Putamen (tissue), 1 donor: ENCODE results near the gene PNPLA7.
"Not testable (repeated sequence)": the region's sequence is repeated elsewhere in the genome, so short reads cannot be mapped to it uniquely, and the experiment has no call there.

ENCODE experiments used
- DNase-seq: peaks from one replicate; pipeline ENCODE4 v3.0.0-alpha.2; 2016; ENCODE audit warnings: low spot score

The PNPLA7 gene

DNA sequence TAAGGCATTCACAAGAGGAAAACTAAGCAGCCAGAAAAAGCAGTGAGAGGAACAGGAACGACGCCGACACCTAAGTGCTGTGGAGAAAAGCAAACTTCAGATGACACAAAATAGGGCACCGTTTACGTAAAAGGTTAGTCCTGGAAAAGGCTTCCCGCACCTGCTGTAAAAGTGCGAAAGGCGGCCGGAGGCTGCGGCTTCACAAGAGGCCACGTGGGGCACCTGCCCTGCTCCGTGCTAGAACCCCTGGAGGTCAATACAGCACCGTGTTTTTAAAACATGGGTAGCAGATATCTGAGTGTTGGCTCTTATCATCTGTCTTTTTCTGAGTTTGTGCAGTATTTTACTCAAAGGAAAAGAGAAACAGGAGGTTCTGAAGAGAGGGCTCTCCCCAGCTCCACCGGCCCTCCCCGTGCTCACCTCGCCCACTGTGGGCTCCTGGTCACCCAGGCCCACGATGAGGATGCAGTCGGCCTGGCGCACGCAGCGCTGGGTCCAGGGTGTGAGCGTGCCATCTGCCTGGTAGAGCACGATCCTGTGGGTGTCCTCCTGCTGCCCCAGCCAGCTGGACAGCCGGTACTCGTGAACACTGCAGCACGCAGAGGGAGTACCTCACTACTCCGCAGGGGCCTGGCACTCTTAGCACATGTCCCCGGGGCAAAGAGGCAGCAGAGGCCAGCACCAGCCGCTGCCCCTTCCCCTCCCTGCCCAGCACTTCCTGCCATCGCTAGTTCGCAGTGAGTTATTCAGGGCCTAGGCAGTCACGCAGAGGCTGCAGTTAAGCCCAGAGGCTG lies 70.1 kb downstream of the PNPLA7 start:
- no peak for DNase-seq

DNA sequence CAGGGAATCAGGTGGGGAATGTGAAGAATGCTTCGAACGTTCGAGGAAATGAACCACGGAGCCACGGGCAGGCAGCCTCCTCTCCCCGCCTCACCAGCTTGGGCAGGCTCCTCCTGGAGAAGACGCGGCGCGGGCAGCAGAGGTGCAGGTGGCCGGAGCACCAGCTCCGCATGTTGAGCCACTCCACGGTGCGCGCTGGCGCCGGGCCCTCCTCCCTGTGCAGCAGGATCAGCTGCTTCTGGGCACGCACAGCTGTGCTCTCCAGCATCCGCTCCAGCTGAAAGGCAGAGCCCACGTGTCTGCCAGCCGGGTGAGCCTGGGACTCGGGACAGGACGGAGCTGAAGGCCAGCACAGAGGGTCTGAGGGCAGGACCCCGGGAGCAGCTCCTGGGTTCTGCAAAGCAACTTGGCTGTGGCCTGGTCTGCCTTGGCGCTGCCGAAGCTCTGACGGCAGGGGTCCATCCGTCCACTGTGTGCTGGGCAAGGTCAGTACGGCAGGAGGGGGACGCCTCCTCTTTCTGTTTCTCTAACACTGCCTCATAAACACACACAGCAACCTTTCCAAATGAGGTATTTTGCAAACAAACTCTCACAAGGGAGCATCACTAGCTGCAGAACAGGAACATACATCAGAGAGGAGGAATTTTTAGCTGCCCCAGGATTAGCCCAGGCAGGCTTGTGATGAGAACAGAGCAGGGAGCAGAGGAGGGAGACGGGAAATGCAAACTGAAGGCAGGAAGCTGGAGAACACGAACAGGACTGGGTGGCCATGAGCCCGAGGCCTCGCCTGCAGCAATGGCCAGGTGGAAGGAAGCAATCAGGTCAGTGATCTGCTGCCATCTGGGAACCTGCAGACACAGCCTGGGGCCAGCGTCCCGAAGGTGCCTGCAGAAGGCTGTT lies 71.0 kb downstream of the PNPLA7 start:
- no peak for DNase-seq

DNA sequence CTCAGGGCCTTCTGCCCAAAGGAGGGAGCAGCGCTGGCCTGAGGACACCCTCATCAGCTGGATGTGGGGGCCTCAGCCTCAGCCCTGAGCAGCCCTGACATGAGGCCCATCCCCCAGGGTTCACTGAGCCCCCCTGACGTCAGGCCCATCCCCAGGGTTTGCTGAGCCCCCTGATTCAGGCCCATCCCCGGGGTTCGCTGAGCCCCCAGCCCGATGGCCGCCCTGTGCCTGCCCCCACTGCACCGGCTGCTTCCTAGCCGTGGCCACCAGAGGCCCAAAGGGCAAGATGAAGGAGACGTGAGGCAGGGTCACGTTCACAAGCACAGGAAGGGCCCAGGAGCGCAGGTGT lies 71.6 kb downstream of the PNPLA7 start:
- no peak for DNase-seq

DNA sequence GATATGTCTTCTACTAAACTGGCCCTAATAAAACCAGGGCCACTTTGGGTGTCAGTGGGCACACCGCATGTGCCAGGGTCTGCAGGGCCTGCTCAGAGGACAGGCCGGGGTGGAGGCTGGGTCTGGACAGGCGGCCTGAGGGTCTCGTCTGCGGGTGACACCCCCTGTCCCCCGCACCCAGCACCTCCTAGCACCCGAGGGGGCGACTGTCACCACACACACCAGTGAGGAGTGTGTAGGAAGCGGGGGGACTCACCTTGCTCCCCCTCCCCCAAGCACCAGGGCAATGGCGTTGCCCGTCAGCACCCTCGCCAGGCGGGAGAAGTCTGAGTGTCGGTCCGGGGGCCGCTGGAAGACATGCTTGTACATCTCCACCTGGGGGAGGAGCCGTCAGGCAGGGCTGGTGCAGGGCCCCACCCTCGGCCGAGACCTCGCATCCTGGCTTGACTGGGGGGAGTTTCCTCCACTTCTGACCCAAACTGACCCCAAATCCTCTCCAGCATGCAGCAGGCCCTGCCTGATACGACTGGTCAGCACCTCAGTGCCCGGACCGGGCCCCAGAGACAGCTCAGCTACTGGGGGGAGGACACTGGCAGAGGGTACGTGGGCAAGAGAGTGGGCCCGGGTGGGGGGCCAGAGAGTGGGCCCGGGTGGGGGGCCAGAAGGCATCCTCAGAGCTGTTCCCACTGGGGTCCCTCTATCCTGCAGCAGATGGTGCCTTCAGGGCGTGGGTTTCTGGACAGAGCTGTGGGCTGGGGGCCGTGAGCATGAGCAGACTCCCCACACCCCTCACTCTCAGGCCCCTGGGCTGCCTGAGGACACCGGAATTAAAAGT lies 72.2 kb downstream of the PNPLA7 start:
- DNase-seq: no peak

DNA sequence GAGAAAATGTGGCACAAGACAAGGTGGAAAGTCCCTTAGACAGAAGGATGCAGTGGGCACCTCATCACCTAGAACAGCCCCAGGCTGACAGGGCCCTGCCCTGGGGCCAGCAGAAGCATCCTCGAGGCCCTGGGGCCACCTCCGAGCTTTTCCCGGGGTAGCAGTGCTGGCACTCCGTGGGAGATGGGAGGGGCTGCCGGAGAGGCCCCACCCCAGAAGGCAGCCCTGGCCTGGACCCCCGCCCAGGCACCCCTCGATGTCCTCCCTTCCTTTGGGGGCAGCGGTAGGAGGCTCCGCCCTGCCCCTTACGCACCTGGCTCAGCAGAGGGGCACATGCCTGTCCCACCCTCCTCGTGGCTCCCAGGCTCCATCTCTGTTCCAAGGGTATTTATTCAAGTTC lies 73.3 kb downstream of the PNPLA7 start:
- no peak for DNase-seq

DNA sequence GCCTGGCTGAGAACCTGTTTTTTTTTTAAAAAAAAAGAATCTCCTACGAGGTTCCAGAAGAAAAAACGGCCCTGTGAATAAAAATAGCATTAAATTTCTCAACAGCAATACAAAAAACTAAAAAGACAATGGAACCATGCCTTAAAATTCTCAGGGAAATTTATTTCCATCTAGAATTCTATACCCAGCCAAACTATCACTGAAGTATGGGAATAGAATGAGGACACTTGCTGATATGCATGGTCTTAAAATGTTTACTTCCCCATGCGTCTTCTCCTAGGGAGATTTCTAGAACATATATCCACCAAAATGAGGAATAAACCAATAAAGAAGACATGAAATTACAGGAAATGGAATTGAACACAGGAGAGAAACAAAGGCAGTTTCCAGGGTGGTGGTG lies 74.5 kb downstream of the PNPLA7 start:
- no peak for DNase-seq

DNA sequence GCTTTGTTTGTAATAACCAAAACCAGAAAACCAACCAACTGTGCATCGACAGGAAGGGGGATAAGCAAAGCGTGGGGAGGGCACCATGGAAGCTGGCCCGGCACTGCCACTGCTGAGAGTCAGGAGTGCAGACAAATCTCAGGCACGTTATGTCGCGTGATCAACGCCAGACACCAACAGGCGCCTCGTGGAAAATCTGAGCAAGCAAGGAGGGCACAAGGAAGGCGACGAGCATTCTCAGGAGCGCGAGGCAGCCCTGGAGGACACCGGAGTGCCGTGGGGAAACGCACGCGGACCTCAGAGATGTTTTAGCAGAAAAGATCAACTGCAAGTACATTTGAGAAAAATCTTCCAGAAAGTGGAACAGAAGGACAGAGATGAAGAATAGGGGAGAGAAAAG lies 75.9 kb downstream of the PNPLA7 start:
- DNase-seq: no peak

DNA sequence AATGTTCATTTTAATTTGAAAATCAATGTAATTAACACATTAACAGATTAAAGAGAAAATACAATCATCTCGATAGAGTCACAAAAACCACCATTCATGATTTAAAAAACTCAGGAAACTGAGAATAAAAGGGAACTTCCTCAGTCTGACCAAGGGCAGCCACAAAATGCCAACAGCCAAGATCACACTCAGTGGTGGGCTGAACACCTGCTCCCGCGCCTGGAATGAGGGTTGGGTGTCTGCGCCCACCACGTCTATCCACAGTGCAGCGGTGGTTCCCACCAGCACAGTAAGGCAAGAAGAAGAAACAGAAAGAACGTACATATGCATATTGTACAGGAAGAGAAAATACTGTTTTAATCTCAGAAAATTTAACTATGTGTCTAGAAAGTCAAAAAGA lies 79.4 kb downstream of the PNPLA7 start:
- DNase-seq: no peak

DNA sequence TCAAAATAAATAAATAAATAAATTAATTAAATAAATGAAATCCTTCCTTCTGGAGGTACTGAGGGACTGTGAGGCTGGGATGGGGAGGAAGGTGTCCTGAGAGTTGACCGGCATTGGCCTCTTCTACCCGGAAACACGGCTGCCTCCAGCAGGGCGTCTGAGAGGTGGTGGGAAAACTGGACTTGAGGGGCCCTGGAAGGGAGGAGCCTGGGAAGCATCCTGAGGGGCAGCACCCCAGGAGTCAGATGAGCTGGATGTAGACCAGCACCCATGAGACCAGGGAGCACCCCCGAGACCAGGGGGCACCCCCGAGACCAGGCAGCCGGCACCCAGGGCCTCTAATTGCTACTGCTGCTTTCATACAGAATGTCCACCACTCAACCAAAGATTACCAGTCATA lies 82.3 kb downstream of the PNPLA7 start:
- DNase-seq: no peak

DNA sequence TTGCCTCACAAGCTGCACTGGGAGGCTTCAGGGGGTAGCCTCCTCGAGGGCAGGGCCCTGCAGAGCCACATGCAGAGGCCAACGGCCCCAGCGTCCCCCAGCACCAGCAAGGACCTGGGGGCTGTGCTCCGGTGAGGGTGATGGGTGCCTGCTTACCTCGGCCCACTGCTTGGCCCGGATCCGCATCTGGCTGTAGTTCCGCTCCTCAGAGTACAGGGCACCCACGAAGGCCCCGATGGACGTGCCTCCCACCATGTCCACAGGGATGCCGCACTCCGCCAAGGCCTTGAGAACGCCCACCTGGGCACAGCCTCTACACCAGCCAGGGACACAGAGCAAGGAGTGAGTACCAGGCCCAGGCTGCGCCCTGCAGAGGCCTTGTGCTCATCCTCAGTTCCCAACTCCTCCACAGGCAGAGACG lies 83.0 kb downstream of the PNPLA7 start:
- no peak for DNase-seq

DNA sequence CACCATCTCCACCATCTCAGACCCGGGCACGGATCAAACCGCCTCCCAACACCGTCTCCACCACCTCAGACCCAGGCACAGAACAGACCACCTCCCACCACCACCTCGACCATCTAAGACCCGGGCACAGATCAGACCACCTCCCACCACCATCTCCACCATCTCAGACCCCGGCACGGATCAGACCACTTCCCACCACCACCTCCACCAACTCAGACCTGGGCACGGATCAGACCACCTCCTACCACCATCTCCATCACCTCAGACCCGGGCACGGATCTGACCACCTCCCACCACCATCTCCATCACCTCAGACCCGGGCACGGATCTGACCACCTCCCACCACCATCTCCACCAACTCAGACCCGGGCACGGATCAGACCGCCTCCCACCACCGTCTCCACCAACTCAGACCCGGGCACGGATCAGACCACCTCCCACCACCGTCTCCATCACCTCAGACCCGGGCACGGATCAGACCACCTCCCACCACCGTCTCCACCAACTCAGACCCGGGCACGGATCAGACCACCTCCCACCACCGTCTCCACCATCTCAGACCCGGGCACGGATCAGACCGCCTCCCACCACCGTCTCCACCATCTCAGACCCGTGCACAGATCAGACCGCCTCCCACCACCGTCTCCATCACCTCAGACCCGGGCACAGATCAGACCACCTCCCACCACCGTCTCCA lies 83.7 kb downstream of the PNPLA7 start:
- DNase-seq: not testable (repeated sequence)

DNA sequence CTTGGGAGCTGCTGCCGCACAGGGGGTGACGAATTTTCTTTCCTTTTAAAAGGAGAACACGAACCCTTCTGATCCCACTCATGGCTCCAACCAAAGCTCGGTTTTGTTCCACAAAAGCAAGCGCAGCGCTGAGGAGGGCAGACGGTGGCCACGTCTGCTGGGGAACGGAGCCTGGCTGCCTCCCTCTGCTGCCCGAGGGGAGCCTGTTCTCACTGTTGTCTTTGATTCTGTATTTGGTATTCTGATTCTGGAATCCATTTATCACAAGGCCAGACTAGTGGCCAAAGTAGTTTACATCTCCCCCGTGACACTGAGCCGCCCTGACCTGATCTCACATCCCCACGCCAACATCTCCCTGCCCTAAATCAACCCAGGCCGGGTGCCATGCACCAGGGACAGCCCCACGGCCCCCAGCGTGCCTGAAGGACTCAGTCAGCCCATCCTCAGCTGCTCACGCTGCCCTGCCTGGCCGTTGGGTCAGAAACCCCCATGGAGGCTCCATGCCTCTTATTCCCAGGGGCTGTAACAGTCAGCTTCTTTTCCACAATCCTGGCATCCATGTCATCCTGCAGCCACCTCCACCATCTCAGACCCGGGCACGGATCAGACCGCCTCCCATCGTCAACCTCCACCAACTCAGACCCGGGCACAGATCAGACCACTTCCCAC lies 84.3 kb downstream of the PNPLA7 start:
- no peak for DNase-seq

DNA sequence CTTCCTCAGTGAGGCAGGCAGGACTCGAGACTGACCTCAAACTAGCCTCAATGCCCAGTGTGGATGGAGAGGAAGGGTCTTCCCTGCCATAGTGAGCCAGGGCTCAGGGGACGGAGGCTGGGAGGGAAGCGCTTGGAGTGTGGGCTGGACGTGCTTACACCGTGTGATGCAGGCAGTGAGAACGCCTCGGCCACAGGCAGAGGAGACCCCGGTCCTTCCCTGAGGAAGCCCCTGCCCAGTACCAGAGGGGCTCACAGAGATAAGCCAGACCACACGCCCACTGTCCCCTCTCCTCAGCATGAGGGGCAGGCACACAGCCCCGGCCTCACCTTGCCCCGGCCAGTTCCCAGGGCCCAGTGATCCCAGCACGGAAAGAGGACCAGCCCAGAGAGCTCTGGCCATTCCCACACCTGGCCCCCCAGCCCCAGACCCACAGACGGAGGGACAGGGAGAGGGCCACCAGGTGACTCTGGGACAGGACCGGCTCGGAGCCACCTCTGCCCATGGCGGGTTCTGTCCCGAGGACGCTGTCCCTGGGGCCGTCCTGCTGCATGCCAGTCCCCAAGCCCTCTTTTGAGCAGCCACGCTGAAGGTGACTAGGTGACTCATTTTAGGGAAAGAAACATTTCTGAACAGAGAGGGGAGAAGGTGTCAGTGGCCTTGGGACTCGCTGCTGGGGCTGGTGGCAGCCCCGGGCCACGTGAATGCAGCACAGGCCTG lies 85.0 kb downstream of the PNPLA7 start:
- no peak for DNase-seq

DNA sequence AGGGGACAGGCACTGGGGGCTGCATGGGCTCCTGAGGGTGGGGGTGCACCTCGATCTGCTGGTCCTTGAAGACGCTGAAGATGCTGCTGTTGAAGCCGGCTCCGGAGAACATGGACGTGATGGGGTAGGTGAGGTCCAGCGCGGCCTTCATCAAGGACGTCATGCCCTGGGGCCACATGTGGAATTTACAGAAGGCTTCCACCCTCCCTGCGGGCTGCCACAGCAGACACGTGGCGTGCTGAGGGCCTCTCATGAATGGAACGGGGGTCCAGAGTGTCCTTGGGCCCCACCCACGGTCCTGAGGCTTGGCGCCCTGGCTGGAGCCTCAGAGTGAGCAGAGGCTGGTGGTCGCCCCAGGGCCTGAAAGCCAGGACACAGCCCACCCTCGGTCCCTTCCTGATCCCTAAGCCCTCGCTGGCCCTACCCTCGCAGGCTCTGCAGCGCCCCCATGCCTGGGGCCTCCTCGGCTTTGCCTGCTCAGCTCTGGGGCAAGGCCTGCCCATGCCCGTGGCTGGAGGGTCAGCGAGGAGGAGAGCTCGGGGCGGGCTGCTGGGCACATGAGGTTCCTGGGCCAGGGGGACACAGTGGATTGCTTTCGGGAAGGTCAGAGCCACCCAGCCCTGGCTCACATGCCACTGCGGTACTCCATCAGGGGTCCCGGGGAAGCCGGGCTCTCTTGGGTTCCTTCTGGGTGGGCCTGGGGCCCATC lies 85.8 kb downstream of the PNPLA7 start:
- no peak for DNase-seq

DNA sequence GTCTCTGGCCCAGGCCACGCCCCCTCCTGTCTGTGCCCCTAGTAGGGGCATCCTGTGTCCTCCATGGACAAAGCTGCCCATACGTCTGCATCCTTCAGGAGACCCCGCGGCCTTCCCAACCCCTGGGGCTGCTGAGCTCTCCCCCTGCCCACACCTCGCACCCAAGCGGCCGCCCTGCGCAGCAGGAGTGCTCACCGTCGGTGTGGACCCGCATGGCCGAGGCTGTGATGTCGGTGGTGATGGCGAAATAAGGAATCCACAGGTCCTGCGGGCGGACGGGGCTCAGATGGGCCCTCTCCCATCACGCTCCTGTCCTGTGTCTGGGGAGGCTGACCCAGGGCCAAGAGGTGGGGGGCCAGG lies 86.3 kb downstream of the PNPLA7 start:
- DNase-seq: no peak

DNA sequence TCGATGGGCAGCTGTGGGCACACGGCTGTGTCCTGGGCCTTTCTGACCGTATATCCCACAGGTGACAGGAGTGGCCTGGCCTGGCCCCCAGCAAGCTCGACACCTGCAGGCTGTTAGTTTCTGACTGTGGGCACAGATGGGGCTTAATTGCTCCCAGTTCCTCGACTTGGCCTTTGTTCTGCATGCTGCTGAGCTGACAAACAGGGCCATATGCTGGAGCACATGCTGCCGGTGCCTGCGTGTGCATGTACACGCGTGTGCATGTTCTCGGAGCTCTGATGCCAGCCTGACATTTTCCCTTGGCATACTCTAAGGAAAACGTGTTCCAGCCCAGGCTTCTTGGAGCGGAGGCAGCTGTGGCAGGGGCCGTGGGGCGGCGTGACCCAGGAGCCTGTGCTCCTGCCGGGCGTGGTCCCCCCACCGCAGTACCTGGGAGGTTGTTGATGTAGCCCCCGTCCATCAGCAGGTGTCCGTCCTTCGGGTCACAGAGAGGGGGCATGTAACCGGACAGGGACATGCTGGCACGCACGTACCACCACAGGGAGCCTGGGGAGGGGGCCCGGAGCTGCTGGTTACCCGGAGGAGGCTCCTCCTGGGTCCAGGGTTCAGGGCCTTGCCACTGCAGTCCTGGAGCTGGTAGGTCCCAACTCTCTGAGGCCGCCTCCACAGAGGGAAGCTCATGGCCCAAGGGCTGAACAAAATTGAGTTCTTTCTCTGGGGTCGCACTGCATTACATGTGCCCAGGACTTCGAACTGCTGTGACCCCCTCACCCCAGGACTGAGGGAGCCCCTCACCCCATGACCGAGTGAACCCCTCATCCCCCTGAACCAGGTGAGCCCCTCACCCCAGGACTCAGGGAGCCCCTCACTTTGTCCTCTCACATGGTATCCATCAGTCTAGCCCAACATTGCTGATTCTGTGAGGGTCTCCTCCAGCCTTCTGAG lies 86.9 kb downstream of the PNPLA7 start:
- DNase-seq: no peak

DNA sequence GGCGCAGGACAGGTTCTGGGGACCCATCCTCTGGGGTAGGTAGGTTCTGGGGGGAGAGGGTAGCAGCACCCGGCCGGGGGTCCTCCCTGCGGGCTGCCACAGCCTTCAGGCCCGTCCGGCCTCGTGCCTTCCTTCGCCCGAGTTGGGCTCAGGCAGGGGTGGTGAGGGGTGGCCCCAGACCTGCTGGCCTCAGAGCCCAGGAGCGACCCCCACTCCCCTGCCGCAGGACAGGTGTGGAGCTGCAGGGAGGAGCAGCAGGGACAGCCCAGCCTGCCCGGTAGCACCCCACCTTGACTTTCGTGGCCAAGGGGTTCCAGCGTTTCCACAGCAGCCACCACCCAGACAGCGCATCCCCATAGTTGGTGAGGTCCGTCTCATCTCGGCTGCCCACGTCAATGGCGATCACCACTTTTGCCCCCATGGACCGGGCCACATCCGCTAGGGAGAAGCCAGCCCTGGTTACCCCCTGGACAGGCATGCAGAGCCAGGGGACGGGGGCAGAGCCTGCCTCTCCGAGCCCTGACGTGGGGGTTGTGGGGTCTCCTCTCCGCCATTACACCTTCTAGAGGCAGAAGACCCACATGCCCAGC lies 87.7 kb downstream of the PNPLA7 start:
- DNase-seq: no peak

DNA sequence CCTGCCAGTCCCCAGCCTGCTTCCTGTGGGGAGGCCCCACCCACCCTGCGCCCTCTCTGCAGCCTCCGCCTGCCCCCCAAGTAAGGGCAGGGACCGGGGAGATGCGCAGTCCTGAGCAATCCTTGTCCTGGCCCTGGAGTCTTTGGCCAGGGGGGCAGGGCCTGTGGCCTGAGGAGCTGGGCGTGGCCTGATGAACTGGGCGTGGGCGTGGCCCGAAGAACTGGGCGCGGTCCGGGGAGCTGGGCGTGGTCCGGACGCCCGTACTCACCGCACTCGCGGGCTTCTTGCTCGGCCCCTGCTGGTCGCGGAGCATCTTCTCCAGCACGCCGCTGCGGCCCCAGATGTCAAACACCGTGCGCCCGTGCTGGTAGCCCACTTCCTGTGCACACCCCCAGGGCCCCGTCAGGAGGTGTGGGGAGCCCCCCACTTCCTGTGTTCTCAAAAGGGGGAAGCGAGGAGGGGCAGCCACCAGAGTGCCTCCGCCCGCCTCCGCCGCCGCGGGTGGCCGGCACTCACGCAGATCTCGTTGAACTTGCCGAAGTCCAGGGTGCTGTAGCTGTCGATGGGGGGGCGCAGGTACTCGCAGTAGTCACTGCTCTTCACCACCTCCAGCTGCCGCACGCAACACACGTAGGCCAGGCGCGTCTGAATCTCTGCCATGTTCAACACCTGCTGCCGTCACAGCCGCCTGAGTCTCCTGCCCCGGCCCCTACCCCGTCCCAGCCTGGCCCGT lies 88.4 kb downstream of the PNPLA7 start:
- no peak for DNase-seq
